Mucosa of rectum (tissue), 2 donors: ENCODE data around the gene SNCB.
"Not testable (repeated sequence)": the region's sequence is repeated elsewhere in the genome, so short reads cannot be mapped to it uniquely, and the experiment has no call there.

Experiments
- H3K27ac ChIP-seq, 2 donors: one replicate each; pipeline ENCODE4 v1.7.0; 2013; ENCODE audit warnings: inconsistent platforms in 2 of 2, low read depth in 2 of 2, low read length in 2 of 2
- H3K27me3 ChIP-seq, 2 donors: one replicate each; pipeline ENCODE4 v1.7.0; 2013; ENCODE audit warnings: low read length in 2 of 2; ENCODE audit not compliant: control insufficient read depth in 2 of 2, insufficient read depth in 2 of 2
- H3K36me3 ChIP-seq, 2 donors: one replicate each; pipeline ENCODE4 v1.7.0; 2013; ENCODE audit warnings: low read length in 2 of 2; ENCODE audit not compliant: control insufficient read depth in 2 of 2, insufficient read depth in 2 of 2
- H3K4me1 ChIP-seq, 2 donors: one replicate each; pipeline ENCODE4 v1.7.0; 2013; ENCODE audit warnings: low read length in 2 of 2, mild to moderate bottlenecking in 1 of 2; ENCODE audit not compliant: control insufficient read depth in 2 of 2, insufficient read depth in 2 of 2
- H3K4me3 ChIP-seq, 2 donors: one replicate each; pipeline ENCODE4 v1.7.0; 2013; ENCODE audit warnings: low read length in 2 of 2
- H3K9ac ChIP-seq, 2 donors: one replicate each; pipeline ENCODE4 v1.7.0; 2013; ENCODE audit warnings: low read length in 2 of 2, low read depth in 1 of 2, mild to moderate bottlenecking in 1 of 2
- H3K9me3 ChIP-seq, 2 donors: one replicate each; pipeline ENCODE4 v1.7.0; 2013; ENCODE audit warnings: low read length in 2 of 2; ENCODE audit not compliant: control insufficient read depth in 2 of 2
- donor health status: healthy.
- donor health status: Normal muscosa, but diverticular disease.

SNCB gene

DNA sequence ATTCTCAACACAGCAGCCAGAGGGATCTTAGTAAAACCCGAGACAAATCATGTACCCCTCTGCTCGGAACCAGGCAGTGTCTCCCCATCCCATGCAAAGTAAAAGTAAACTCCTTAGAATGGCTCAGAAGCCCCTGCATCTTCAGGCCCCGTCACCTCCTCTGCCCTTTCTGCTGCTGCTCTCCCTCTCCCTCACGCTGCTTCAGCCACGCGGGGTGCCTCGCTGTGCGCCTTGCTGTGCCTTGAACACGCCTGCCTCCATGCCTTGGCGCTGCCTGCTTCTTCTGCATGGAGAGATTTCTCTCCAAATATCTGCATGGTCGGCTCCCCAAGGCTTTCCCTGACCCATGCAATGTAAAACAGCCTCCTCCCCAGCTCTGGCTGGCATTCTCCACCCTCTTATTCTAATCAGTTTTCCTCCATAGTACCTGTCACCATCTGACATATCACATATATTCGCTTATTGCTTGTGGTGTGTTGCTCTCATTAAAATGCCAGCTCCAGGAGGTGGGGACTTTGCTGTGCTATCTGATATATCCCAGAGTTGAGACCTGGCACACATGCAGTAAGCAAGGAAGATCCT is 28.3 kb downstream of the SNCB start:
- Histone ChIP-seq H3K27me3 (no peaks in the 10 kb centered on the region), H3K27ac (no peak overlapping the region), H3K4me1 (peaks cover 0 to 3% of the 10 kb centered on the region in 2 donors), H3K4me3 (no peak overlapping the region), H3K9me3 (no peaks in the 10 kb centered on the region), H3K9ac (no peak overlapping the region), H3K36me3 (no peaks in the 10 kb centered on the region)

DNA sequence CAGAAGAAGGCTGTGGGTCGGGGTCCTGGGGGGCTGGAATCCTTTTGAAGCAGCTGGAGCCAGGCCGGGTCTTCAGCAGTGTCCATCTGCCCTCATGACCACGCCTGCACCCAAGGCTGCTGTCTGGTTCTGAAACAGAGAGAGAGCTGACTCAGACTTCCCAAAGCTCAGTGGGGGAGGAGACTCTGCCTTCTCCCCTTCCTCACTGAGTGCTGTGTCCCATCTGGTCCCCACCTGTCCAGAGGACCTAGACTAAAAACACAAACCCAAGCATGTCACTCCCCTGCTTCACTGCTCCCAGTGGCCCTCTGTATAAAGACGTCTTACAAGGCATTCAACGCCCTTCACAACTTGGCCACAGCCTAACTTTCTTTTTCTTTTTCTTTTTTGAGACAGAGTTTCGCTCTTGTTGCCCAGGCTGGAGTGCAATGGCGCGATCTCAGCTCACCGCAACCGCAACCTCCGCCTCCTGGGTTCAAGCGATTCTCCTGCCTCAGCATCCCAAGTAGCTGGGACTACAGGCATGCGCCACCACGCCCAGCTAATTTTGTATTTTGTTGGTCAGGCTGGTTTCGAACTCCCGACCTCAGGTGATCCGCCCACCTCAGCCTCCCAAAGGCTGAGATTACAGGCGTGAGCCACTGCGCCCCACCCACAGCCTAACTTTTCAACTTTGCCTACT is 30.4 kb downstream of the SNCB start:
- H3K27me3 ChIP-seq, H3K9ac ChIP-seq, H3K27ac ChIP-seq, H3K36me3 ChIP-seq, H3K9me3 ChIP-seq, H3K4me3 ChIP-seq, H3K4me1 ChIP-seq: not testable (repeated sequence)

DNA sequence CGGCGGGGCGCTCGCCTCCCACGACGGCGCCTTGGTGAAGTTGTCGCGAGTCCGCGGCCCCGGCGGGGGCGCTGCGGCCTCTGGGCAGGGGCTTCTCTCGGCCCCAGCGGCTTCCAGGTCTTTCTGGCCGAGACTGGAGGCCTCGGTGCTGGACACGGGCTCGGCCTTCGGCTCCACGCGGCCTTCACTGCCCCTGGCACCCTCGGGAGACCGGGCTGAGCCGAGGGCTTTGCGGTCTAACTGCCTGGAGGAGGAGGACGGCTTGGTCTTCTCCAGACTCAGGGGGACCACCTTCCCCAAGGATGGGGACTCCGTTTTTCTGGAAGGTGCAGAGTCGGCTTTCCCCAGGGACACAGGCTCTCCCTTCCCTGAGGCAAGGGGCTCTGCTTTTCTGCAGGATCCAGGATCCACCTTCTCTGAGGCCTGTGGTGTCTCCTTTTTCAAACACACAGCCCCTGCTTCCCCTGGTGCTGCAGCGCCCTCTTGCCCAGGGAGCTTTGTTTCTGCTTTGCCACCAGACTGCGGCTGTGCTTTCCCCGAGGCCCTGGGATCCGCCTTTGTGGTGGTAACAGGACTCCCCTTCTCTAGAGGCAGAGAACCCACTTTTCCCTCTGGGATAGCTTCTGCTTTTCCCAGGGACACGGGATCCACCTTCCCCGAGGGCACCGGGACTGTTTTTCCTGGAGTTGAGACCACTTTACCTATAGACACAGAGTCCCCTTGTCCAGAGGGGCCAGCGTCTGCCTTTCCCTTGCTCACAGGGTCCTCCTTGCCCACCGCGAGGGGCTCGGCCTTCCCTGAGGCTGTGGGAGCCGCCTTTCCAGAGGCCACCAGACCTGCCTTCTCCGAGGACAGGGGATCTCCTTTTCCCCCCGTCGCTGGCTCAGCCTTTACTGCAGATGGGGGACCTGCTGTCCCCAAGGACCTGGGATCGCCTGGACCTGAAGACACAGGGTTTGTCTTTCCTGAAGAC is 32.6 kb downstream of the SNCB start:
- Histone ChIP-seq H3K4me3 (peak overlapping the region in 1 of 2 donors; percentile 47), H3K27ac (no peak overlapping the region), H3K9ac (peak overlapping the region in 1 of 2 donors; percentile 27), H3K9me3 (no peaks in the 10 kb centered on the region), H3K27me3 (no peaks in the 10 kb centered on the region), H3K4me1 (peaks cover 3 to 5% of the 10 kb centered on the region in 2 donors), H3K36me3 (no peaks in the 10 kb centered on the region)

DNA sequence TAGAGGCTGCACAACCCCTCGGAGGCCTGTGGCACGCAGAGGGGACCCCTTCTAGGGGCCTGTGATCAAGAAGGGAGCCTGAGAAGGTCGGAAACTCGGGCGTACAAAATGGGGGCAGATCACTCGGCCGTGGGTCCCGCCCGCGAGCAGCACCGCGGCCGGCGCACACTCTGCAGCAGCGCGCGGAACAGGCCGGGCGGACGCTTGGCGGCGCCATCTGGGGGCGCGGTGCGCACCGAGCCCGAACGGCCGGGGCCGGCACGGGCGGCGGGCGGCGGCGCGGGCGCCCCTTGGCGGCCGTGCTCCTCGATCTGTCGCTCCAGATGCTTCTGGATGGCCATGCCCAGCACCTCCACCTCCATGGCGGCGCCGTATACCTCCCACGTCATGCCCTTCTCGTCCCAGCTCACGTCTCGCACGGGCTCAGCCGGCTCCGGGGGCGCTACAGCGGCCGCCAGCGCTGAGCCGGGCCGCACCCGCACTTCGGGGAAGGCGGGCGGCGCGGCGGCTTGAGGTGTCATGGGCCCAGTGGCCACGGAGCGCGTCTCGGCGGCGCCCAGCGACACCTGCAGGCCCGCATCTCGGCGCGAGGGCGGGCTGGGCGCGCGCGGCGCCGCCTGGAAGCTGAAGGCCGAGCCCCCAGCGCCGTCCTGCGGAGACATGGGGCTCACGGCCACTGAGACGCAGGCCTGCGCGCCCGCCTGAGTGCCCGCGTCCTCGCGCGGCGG is 33.5 kb downstream of the SNCB start:
- Histone ChIP-seq H3K36me3 (peaks cover 2% of the 10 kb centered on the region in 2 donors), H3K9me3 (no peaks in the 10 kb centered on the region), H3K9ac (peak overlapping the region in 1 of 2 donors; percentile 27), H3K27ac (no peak overlapping the region), H3K27me3 (no peaks in the 10 kb centered on the region), H3K4me3 (peak overlapping the region; percentile 47 to 48), H3K4me1 (peaks cover 3 to 5% of the 10 kb centered on the region in 2 donors)

DNA sequence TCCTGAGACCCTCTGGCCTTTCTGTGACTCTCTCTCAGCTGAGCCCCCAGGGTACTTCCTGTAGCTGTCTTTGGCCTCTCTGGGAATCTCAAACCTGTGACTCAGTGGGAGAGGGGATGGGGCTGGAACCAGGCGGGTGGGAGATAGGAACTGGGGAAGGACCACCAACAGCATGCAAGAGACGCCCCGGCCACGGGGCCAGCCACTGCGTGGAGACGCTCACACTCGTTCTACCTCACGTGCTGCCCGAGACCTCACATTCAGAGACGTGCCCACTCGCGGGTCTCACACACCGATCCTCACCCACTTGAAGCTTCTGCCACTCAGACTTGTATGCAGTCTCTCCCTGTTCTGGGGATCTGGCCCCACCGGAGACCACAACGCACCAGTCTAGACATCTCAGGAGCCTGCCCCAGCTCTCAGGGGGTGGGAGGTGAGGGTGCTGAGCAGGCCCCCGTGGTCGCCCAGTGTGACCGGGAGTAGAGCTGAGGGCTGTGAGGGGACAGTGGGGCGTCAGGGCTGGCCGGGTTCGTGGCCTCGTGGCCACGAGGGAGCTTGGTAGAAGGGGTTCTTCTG is 34.2 kb downstream of the SNCB start:
- Histone ChIP-seq H3K4me1 (peaks cover 3 to 5% of the 10 kb centered on the region in 2 donors), H3K27me3 (no peaks in the 10 kb centered on the region), H3K9ac (peak overlapping the region in 1 of 2 donors; percentile 18), H3K9me3 (no peaks in the 10 kb centered on the region), H3K4me3 (peak overlapping the region; percentile 38 to 47), H3K27ac (no peak overlapping the region), H3K36me3 (peaks cover 2 to 4% of the 10 kb centered on the region in 2 donors)

DNA sequence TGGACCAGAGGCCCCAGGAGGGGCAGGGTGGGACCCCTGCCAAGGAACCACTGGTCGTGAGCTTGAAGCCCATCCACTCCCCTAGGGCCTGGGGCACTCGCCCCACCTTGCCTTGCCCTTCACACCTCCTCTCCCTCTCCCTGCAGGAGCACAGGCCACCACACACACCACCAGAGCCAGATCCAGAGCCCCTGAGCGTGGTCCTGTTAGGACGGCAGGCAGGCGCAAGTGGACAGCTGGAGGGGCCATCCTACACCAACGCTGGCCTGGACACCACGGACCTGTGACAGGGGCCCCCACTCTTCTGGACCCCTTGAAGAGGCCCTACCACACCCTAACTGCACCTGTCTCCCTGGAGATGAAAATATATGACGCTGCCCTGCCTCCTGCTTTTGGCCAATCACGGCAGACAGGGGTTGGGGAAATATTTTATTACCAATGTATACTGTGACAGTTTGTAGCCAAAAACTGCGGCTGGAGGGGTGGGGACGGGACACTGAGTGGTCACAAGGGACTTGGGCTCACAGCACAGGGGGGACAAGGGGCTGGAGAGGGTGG is 34.9 kb downstream of the SNCB start:
- Histone ChIP-seq H3K27me3 (no peaks in the 10 kb centered on the region), H3K4me1 (peaks cover 3 to 5% of the 10 kb centered on the region in 2 donors), H3K36me3 (peaks cover 2 to 4% of the 10 kb centered on the region in 2 donors)

DNA sequence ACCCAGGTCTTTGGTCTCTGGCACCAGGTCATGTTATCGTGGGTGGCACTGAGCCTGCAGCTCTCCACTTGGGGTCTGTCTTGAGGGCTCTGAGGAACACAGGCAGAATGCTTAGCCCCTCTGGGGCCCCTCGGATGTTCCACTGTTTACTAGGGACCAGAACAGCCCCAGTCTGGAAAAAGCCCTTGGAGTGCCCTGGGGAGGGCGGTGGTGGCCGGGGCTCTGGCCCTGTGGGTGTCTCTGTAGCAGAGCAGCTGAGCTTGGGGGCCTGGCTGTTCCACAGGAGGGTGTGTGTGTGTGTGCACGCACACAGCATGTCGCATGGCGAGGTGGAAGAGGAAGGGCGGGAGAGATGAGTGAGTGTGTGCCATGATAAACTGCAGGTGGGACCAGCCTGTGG is 35.8 kb downstream of the SNCB start:
- Histone ChIP-seq H3K27ac (no peak overlapping the region), H3K9ac (no peak overlapping the region), H3K9me3 (no peaks in the 10 kb centered on the region), H3K4me3 (no peak overlapping the region), H3K4me1 (peaks cover 3 to 5% of the 10 kb centered on the region in 2 donors), H3K27me3 (no peaks in the 10 kb centered on the region), H3K36me3 (peaks cover 2 to 4% of the 10 kb centered on the region in 2 donors)

More for the DNA sequence above, 34.9 kb downstream of the SNCB start:
- Histone ChIP-seq H3K9me3 (no peaks in the 10 kb centered on the region), H3K4me3 (no peak overlapping the region), H3K9ac (no peak overlapping the region), H3K27ac (no peak overlapping the region)

DNA sequence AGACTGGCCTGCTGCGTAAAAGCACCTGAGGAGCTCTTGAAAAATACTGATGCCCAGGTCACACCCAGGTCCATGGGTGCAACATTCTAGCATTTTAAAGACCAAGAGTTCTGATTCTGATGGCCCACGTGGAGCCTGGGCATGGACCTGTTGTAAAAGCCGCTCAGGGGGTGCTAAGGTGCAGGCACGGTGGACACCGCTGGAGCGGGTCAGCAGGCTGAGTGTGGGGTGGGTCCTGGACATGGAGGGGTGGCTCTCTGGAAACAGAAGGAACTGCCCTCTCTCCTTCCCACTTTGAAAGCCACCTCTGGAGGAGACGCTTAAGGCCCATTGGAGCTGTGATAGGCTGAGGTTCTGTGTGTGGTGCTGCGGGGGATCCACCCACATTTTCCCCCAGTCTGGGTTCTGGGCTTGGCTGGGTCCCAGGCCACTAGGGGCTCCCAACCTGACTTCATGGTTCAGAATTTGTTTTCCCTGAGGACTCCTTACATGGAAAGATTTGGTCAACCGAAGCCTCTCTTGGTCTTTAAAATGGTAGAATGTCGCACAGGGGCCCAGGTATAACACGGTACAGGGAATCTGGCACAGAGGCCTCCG is 37.0 kb downstream of the SNCB start:
- Histone ChIP-seq H3K4me3 (no peak overlapping the region), H3K27ac (no peak overlapping the region), H3K27me3 (no peaks in the 10 kb centered on the region), H3K9me3 (no peaks in the 10 kb centered on the region), H3K36me3 (peaks cover 2 to 4% of the 10 kb centered on the region in 2 donors), H3K4me1 (peaks cover 3 to 5% of the 10 kb centered on the region in 2 donors), H3K9ac (no peak overlapping the region)

DNA sequence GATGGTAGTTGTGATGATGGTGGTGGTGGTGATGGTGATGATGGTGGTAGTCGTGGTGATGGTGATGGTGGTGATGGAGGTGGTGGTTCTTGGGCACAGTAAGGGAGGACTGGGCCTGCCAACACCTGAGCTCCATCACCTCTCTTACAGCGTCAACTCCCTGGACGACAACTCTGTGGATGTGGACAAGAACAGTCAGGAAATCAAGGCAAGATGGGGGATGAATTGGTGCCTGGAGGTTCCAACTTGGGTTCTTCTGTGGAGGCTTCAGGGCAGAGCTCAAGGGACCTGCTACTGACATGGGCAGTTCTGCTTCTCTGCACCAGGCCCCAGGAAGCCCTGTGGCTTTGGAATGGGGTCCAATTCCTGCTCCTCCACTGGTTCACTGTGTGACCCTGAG is 37.8 kb downstream of the SNCB start:
- Histone ChIP-seq H3K4me3 (no peak overlapping the region), H3K9ac (no peak overlapping the region), H3K36me3 (peaks cover 2 to 4% of the 10 kb centered on the region in 2 donors), H3K27ac (no peak overlapping the region), H3K9me3 (no peaks in the 10 kb centered on the region), H3K4me1 (peaks cover 3 to 5% of the 10 kb centered on the region in 2 donors), H3K27me3 (no peaks in the 10 kb centered on the region)
